IMR-90 (cell line): Measurements from ENCODE around the gene ELL2. TPM values are rescaled to one million over a fixed set of nuclear protein-coding genes. Genes with fewer than 3 reads are reported as not detected.

Experiments
- ATAC-seq: fragments of 200-7000 bp; cut with Tn5 transposase; 2 replicates; pipeline ENCODE4 v1.9.1; 2020; ENCODE audit warnings: low read depth, mild to moderate bottlenecking, moderate library complexity
- BruUV-seq: library from RNA; stranded (reverse); fragments of 400-500 nt; replicated peaks from 2 replicates; lab custom pipeline; 2021; lab: Mats Ljungman, UMichigan
- CTCF ChIA-PET: fragments of 300-600 bp; formaldehyde crosslinking; extraction: SDS; loops from one replicate; lab custom pipeline; 2021; ENCODE audit warnings: antibody characterized with exemption; lab: Yijun Ruan, JAX
- POLR2A ChIA-PET: fragments of 300-600 bp; sonication (Branson Sonifier 250); formaldehyde crosslinking; loops from one replicate; lab custom pipeline; 2022; ENCODE audit warnings: antibody characterized with exemption; ENCODE audit not compliant: unreplicated experiment; lab: Charles Lee
- DNase-seq: peaks from one replicate; pipeline ENCODE4 v3.0.0; 2013
- H2AFZ ChIP-seq: replicated peaks from 2 replicates; pipeline ENCODE3; 2013; ENCODE audit warnings: low read length, mild to moderate bottlenecking; ENCODE audit not compliant: poor library complexity
- H2AK5ac ChIP-seq: 2 replicates; pipeline ENCODE4 v1.6.1; 2013; ENCODE audit warnings: low read depth, low read length, inconsistent platforms
- H2AK9ac ChIP-seq: replicated peaks from 2 replicates; pipeline ENCODE3; 2013; ENCODE audit warnings: mild to moderate bottlenecking, low read depth, low read length, moderate library complexity; ENCODE audit not compliant: poor library complexity
- H2BK120ac ChIP-seq: 2 replicates; pipeline ENCODE4 v1.6.1; 2013; ENCODE audit warnings: low read depth, low read length, inconsistent platforms
- H2BK15ac ChIP-seq: 3 replicates; pipeline ENCODE4 v1.6.1; 2013; ENCODE audit warnings: low read depth, low read length, inconsistent platforms
- H2BK20ac ChIP-seq: 2 replicates; pipeline ENCODE4 v1.6.1; 2013; ENCODE audit warnings: low read depth, mild to moderate bottlenecking, inconsistent platforms, low read length, moderate library complexity
- H2BK5ac ChIP-seq: 2 replicates; pipeline ENCODE4 v1.6.1; 2013; ENCODE audit warnings: mild to moderate bottlenecking, low read depth, low read length, inconsistent platforms; ENCODE audit not compliant: poor library complexity, severe bottlenecking
- H3K14ac ChIP-seq: replicated peaks from 2 replicates; pipeline ENCODE4 v1.6.1; 2013; ENCODE audit warnings: low read depth, low read length, inconsistent platforms
- H3K18ac ChIP-seq: 2 replicates; pipeline ENCODE4 v1.6.1; 2013; ENCODE audit warnings: low read depth, low read length, control low read depth
- H3K23ac ChIP-seq: 2 replicates; pipeline ENCODE4 v1.6.1; 2013; ENCODE audit warnings: low read depth, low read length, inconsistent platforms
- H3K27ac ChIP-seq: 2 replicates; pipeline ENCODE4 v1.5.1; 2013; ENCODE audit warnings: mild to moderate bottlenecking, control low read depth, low read length; ENCODE audit not compliant: insufficient read depth
- H3K27me3 ChIP-seq: 2 replicates; pipeline ENCODE4 v1.6.1; 2013; ENCODE audit warnings: low read length; ENCODE audit not compliant: control insufficient read depth, insufficient read depth
- H3K36me3 ChIP-seq: 2 replicates; pipeline ENCODE4 v1.6.1; 2013; ENCODE audit warnings: low read length, mixed read lengths; ENCODE audit not compliant: control insufficient read depth, insufficient read depth
- H3K4ac ChIP-seq: 2 replicates; pipeline ENCODE4 v1.6.1; 2013; ENCODE audit warnings: low read depth, low read length, inconsistent platforms
- H3K4me1 ChIP-seq: 2 replicates; pipeline ENCODE4 v1.6.1; 2013; ENCODE audit warnings: low read length, mixed read lengths; ENCODE audit not compliant: control insufficient read depth, insufficient read depth
- H3K4me2 ChIP-seq: 2 replicates; pipeline ENCODE4 v1.6.1; 2013; ENCODE audit warnings: low read depth, mild to moderate bottlenecking, control low read depth, low read length, moderate library complexity
- H3K4me3 ChIP-seq: 2 replicates; pipeline ENCODE4 v1.5.1; 2013; ENCODE audit warnings: low read depth, mild to moderate bottlenecking, control low read depth, low read length, moderate library complexity; ENCODE audit not compliant: insufficient read depth
- H3K56ac ChIP-seq: 2 replicates; pipeline ENCODE4 v1.6.1; 2013; ENCODE audit warnings: low read length, inconsistent platforms; ENCODE audit not compliant: insufficient read depth; ENCODE audit errors: extremely low read depth
- H3K79me1 ChIP-seq, 2 experiments: 2 replicates each; pipeline ENCODE4 v1.6.1; 2013; ENCODE audit warnings: low read length in 2 of 2, inconsistent platforms in 1 of 2, low read depth in 1 of 2
- H3K9ac ChIP-seq: 2 replicates; pipeline ENCODE4 v1.6.1; 2013; ENCODE audit warnings: low read depth, low read length, control low read depth
- H3K9me1 ChIP-seq: 2 replicates; pipeline ENCODE4 v1.6.1; 2013; ENCODE audit warnings: low read length, inconsistent platforms; ENCODE audit not compliant: insufficient read depth
- H3K9me3 ChIP-seq: 2 replicates; pipeline ENCODE4 v1.6.1; 2013; ENCODE audit warnings: low read length; ENCODE audit not compliant: control insufficient read depth, insufficient read depth
- H4K20me1 ChIP-seq: 2 replicates; pipeline ENCODE4 v1.6.1; 2013; ENCODE audit warnings: low read length, inconsistent platforms; ENCODE audit not compliant: insufficient read depth
- H4K5ac ChIP-seq: 2 replicates; pipeline ENCODE4 v1.6.1; 2013; ENCODE audit warnings: mild to moderate bottlenecking, low read depth, low read length, control low read depth
- H4K8ac ChIP-seq, 2 experiments: 2 replicates each; pipeline ENCODE4 v1.6.1; 2013; ENCODE audit warnings: low read depth in 2 of 2, low read length in 2 of 2, control low read depth in 1 of 2, inconsistent platforms in 1 of 2
- H4K91ac ChIP-seq: 2 replicates; pipeline ENCODE4 v1.6.1; 2013; ENCODE audit warnings: low read depth, low read length, inconsistent platforms; ENCODE audit not compliant: insufficient read depth
- CHD1 ChIP-seq: IDR thresholded peaks from 2 replicates; pipeline ENCODE4 v1.6.1; 2012; ENCODE audit warnings: low read depth, low read length, improper control_type of control experiment
- ELK1 ChIP-seq: fragments of 150-350 bp; IDR thresholded peaks from 2 replicates; pipeline ENCODE4 v1.6.1; 2016; ENCODE audit warnings: low read depth, mild to moderate bottlenecking, low read length, moderate library complexity, borderline replicate concordance
- MAFK ChIP-seq: IDR thresholded peaks from 2 replicates; pipeline ENCODE4 v1.6.1; 2012; ENCODE audit warnings: low read depth, low read length, improper control_type of control experiment
- MAZ ChIP-seq: IDR thresholded peaks from 2 replicates; pipeline ENCODE4 v1.6.1; 2012; ENCODE audit warnings: low read depth, mild to moderate bottlenecking, low read length, improper control_type of control experiment, moderate library complexity, borderline replicate concordance
- MXI1 ChIP-seq: IDR thresholded peaks from 2 replicates; pipeline ENCODE4 v1.6.1; 2012; ENCODE audit warnings: low read depth, mild to moderate bottlenecking, low read length, moderate library complexity, borderline replicate concordance
- RCOR1 ChIP-seq: IDR thresholded peaks from 2 replicates; pipeline ENCODE4 v1.6.1; 2012; ENCODE audit warnings: mild to moderate bottlenecking, low read length, improper control_type of control experiment; ENCODE audit not compliant: insufficient replicate concordance
- WGBS, 2 experiments: methylation state at CpG; one replicate each; pipeline versions ENCODE4 v1.1.5 to v1.1.7; 2013; ENCODE audit warnings: missing lambda C conversion rate in 2 of 2; ENCODE audit not compliant: insufficient read length in 1 of 2; ENCODE audit errors: extremely low coverage in 2 of 2; 5-methylcytosine and 5-hydroxymethylcytosine counted together
- dilution Hi-C: fragments of 300-500 bp; cut with HindIII; formaldehyde crosslinking; loops from one replicate; pipeline ENCODE4 v1.14.3; 2018; ENCODE audit warnings: low sequenced_read_pairs; ENCODE audit not compliant: unreplicated experiment
- in situ Hi-C: fragments of 300-500 bp; cut with MboI; formaldehyde crosslinking; loops from 3 replicates; pipeline ENCODE4 v1.14.3; 2019; ENCODE audit warnings: low sequenced_read_pairs, inconsistent platforms, mixed read lengths
- intact Hi-C: fragments of 100-400 bp; cut with micrococcal nuclease; formaldehyde crosslinking; loops from 2 replicates; pipeline ENCODE4 v1.10.0; 2022
- polyA plus RNA-seq, 3 experiments: library from polyadenylated mRNA; depleted of rRNA; stranded (reverse); fragments of >200 nt; gene quantifications; 2 replicates each; pipeline ENCODE4 v1.2.3, GENCODE V29; 2012; ENCODE audit warnings: low replicate concordance in 1 of 3
- total RNA-seq: library from RNA; depleted of rRNA; stranded (reverse); fragments of >200 nt; gene quantifications from 2 replicates; pipeline ENCODE4 v1.2.3, GENCODE V29; 2012

Gene ELL2
- total and polyA plus RNA-seq, 2 of the 4 experiments (the other 2 are of a cell fraction) = 61.4 to 92.5 TPM

GRCh38 chr5:95845391-95845790, 116.3 kb downstream of the ELL2 start:
- dilution Hi-C loops (no loop called here), intact Hi-C loops (loop anchor here (5.0 kb wide), 1 partner anchor 288 kb away; the partner anchor contains the start of gene ARSK), in situ Hi-C loops (loop anchor here (10.0 kb wide), 2 partner anchors 181 to 291 kb away; partner anchors contain the start of genes ARSK and SKIC3)
- Histone ChIP-seq H3K79me1 (0 out of 4 replicates have a peak, but pooled peaks cover 0 to 2% of the 10 kb centered on the region in 2 experiments), H2AK9ac (no peak overlapping the region), H2BK20ac (no peak overlapping the region), H3K27ac (no peak overlapping the region), H3K4ac (no peak overlapping the region), H3K9me1 (peaks cover 7% of the 10 kb centered on the region; the same call in 1 of the 2 replicates), H2BK120ac (no peak overlapping the region), H3K9me3 (no peaks in the 10 kb centered on the region), H2AFZ (no peak overlapping the region), H3K4me2 (no peak overlapping the region), H4K5ac (no peak overlapping the region), H3K27me3 (no peaks in the 10 kb centered on the region), H3K4me1 (peaks cover 13% of the 10 kb centered on the region), H4K91ac (peak overlapping the region; percentile 35; the same call in 1 of the 2 replicates), H2AK5ac (no peak overlapping the region), H2BK15ac (no peak overlapping the region), H3K23ac (no peak overlapping the region), H4K20me1 (no peaks in the 10 kb centered on the region), H3K9ac (no peak overlapping the region), H3K14ac (no peak overlapping the region), H4K8ac (no peak overlapping the region), H3K36me3 (no peaks in the 10 kb centered on the region), H3K18ac (no peak overlapping the region), H2BK5ac (no peak overlapping the region), H3K56ac (no peak overlapping the region), H3K4me3 (no peak overlapping the region)
- no CpG with 5 or more reads among the region's 3 CpGs for WGBS, 2 experiments
- ATAC-seq (no peak), DNase-seq (no peak)
- ChIA-PET POLR2A (no interaction called here), CTCF (no interaction called here)
- BruUV-seq = no TSS peak
- TF ChIP-seq MAFK (no peak), RCOR1 (no peak), CHD1 (no peak), MXI1 (no peak), ELK1 (no peak), MAZ (no peak)
